BJ (cell line): ENCODE data around the gene ECSCR. TPM values are rescaled to one million over a fixed set of nuclear protein-coding genes. Genes with fewer than 3 reads are reported as not detected.
A peak's percentile ranks its signal among the peaks of the same experiment; 100 is the strongest.

ENCODE experiments used
- CTCF ChIA-PET: fragments of 350-600 bp; formaldehyde crosslinking; extraction: SDS; loops from one replicate; lab custom pipeline; 2021; ENCODE audit warnings: antibody characterized with exemption, inconsistent platforms; lab: Yijun Ruan, JAX
- POLR2A ChIA-PET: fragments of 300-600 bp; sonication (Branson Sonifier 250); formaldehyde crosslinking; extraction: SDS; loops from one replicate; lab custom pipeline; 2021; ENCODE audit warnings: antibody characterized with exemption; lab: Charles Lee
- DNase-seq: peaks from one replicate; pipeline ENCODE4 v3.0.0-alpha.2; 2011; ENCODE audit warnings: low read depth
- H3K27me3 ChIP-seq: 2 replicates; pipeline ENCODE4 v1.6.0; 2011; ENCODE audit warnings: low read length; ENCODE audit not compliant: control insufficient read depth, insufficient read depth
- H3K36me3 ChIP-seq: 2 replicates; pipeline ENCODE4 v1.5.1; 2011; ENCODE audit warnings: low read length; ENCODE audit not compliant: control insufficient read depth, insufficient read depth
- H3K4me3 ChIP-seq: 2 replicates; pipeline ENCODE4 v1.5.1; 2011; ENCODE audit warnings: low read depth, mild to moderate bottlenecking, control low read depth, low read length
- polyA plus RNA-seq: library from polyadenylated mRNA; depleted of rRNA; stranded (reverse); fragments of >200 nt; gene quantifications from 2 replicates; pipeline ENCODE4 v1.2.3, GENCODE V29; 2011
- TF ChIP-seq, protein P1 (sequence below): IDR thresholded peaks from 2 replicates; pipeline ENCODE4 v1.5.1; 2011; ENCODE audit warnings: low read depth, mild to moderate bottlenecking, control low read depth, inconsistent platforms, low read length, moderate library complexity; ENCODE audit not compliant: insufficient read depth

The ECSCR gene
- polyA plus RNA-seq, 1 experiment, result 0.38 TPM

DNA sequence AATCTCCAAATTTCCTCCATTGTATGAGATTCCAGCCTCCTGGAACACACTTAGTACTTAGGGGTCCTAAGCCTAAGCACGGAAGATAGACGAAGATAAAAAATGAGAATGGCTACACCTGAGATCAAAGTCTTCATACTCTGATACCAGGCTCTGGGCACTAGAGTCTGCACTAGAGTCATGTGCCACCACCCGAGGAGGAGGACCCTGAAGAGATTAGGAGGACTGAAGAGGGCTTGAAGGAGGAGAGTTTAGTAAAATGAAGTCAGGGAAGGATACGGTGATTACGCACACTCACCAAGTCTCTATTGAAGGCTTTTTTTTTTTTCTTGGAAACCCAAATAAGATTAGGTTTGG, 58.1 kb downstream of the ECSCR start:
- TF ChIP-seq, protein P1, sequence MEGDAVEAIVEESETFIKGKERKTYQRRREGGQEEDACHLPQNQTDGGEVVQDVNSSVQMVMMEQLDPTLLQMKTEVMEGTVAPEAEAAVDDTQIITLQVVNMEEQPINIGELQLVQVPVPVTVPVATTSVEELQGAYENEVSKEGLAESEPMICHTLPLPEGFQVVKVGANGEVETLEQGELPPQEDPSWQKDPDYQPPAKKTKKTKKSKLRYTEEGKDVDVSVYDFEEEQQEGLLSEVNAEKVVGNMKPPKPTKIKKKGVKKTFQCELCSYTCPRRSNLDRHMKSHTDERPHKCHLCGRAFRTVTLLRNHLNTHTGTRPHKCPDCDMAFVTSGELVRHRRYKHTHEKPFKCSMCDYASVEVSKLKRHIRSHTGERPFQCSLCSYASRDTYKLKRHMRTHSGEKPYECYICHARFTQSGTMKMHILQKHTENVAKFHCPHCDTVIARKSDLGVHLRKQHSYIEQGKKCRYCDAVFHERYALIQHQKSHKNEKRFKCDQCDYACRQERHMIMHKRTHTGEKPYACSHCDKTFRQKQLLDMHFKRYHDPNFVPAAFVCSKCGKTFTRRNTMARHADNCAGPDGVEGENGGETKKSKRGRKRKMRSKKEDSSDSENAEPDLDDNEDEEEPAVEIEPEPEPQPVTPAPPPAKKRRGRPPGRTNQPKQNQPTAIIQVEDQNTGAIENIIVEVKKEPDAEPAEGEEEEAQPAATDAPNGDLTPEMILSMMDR, result no peak
- ChIA-PET POLR2A (no interaction called here), CTCF (interaction anchor here (1.0 to 2.7 kb wide), 3 partner anchors 10 to 110 kb away, joined by 3 to 8 read pairs (median 4); partner anchors contain the start of gene PROB1)
- Histone ChIP-seq H3K4me3 (peak overlapping the region; percentile 64), H3K36me3 (no peaks in the 10 kb centered on the region), H3K27me3 (no peaks in the 10 kb centered on the region)
- DNase-seq, result no peak

DNA sequence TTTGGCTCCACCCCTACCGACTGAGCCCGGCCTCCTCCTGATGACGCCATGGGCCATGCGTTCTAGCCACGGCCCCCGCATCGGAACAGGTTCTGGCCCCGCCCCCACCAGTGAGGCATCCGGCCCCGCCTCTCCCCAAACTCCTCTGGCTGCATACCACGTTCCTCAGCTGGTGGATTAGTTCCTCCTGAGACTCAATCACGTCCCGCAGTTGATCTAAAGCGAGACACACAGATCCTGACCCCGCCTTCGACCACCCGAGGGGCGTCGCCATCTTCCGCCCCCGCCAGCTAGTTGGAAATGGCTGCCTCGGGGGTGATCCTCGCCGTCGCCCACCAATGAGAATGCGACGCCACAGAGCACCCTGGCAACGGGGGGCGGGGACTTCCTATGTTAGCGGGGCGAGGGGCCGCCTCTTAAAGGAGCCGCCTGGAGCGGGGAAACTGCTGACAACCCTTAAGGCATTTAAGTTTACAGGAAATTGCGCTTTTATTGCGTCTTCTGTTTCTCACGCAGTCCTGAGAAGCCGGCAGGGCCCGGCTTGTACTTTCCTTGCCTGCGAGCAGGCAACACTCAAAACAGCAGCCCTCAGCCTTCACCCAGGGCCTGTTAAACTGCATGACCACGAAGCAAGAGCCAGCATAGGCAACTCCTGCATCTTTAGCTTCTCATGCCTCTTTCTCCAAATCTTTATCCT, 58.6 kb downstream of the ECSCR start, which contains the start of gene SPATA24:
TSS of gene SPATA24 (minus strand) at position 303 of the 697 bp plus-strand sequence. CDS start at position 274, 29 bp downstream.
- TF ChIP-seq, protein P1, result no peak
- POLR2A ChIA-PET, result interaction anchor here (0.8 kb wide), 1 partner anchor 34 kb away, joined by 3 read pairs; no protein-coding TSS in a partner anchor
- peak within 1 kb of the TSS; percentile 64 for H3K4me3 ChIP-seq
- H3K36me3 ChIP-seq, result no peaks in the 10 kb centered on the region
- CTCF ChIA-PET, result interaction anchor here (0.9 to 2.7 kb wide), 5 partner anchors 9 to 110 kb away, joined by 3 to 8 read pairs (median 3); partner anchors contain the start of gene PROB1
- no peaks in the 10 kb centered on the region for H3K27me3 ChIP-seq
- peak; percentile 90 for DNase-seq

DNA sequence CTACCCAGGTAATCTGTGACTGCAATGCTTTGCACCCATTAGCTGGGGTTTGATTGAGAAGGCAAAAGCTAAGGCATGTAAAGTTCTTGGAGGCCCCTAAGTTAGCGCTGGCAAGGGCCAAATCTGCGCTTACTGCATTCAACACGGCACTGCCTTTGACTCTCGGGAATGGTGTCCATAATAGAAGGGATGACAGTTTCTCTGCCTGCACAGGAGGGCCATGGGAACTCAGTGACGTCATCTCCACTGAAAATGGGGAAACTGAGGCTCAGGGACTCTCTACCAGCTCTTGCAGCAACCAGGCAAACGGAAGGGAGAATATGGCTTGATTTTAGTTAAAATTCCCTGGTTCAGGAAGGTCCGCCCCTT, 59.1 kb downstream of the ECSCR start:
- CTCF ChIA-PET, result interaction anchor here (0.9 to 2.7 kb wide), 4 partner anchors 13 to 111 kb away, joined by 3 to 8 read pairs (median 4); no protein-coding TSS in a partner anchor
- POLR2A ChIA-PET, result interaction anchor here (0.8 kb wide), 1 partner anchor 34 kb away, joined by 3 read pairs; no protein-coding TSS in a partner anchor
- TF ChIP-seq, protein P1, result no peak
- H3K27me3 ChIP-seq, result no peaks in the 10 kb centered on the region
- DNase-seq, result no peak
- no peaks in the 10 kb centered on the region for H3K36me3 ChIP-seq
- peak overlapping the region; percentile 64 for H3K4me3 ChIP-seq

DNA sequence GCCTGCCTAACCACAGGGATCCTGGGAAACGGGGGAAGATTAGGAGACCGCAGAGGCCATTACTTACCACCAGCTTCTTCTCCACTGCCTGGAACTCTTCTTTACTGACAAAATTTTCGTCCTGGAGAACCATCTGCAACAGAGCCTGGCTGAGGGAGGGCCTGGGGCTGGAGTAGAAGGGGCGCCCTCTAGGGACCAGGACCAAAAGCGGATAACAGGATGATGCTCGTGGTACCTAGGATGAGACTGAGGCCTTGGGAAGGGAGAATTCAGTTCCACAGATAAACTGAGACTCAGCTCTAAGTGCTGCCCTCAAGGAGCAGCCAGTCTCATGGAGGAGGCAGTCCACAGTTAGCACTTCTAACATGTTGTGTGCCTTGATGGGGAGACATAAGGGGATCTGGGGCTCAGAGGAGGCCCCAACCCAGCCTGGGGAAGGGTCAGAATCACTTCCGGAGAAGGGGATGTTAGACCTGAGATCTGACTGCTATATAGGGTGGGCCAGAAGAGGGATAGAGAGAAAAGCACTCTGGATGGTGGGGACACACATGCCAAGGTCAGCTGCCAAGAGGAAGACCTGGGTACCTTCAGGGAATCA, 59.9 kb downstream of the ECSCR start:
- CTCF ChIA-PET, result interaction anchor here (0.9 to 2.7 kb wide), 5 partner anchors 12 to 112 kb away, joined by 3 to 8 read pairs (median 3); no protein-coding TSS in a partner anchor
- POLR2A ChIA-PET, result no interaction called here
- TF ChIP-seq, protein P1, result peak; percentile 45
- Histone ChIP-seq H3K4me3 (no peak overlapping the region), H3K27me3 (no peaks in the 10 kb centered on the region), H3K36me3 (no peaks in the 10 kb centered on the region)
- DNase-seq, result no peak

DNA sequence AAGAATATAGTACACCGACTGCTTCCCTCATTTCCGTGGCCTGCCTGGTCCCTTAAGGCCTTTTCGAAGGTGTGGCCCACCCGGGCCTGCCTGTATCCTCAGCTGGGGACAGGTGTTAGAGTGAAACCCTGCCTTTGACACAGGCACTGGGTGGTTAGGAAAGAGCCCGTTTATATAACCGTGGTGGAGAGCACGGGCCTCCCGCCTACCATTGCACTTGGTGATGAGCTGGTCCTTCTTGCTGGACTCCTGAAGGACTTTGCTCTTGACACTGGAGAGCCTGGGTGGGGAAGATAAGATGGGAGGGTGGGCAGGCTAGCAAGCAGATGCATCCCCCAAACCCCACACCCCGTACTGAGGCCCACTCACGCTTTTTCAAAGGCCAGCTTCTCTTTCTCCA, 61.0 kb downstream of the ECSCR start:
- no peak overlapping the region for H3K4me3 ChIP-seq
- TF ChIP-seq, protein P1, result no peak
- CTCF ChIA-PET, result interaction anchor here (0.9 to 2.7 kb wide), 3 partner anchors 10 to 113 kb away, joined by 3 to 8 read pairs (median 3); no protein-coding TSS in a partner anchor
- H3K36me3 ChIP-seq, result no peaks in the 10 kb centered on the region
- POLR2A ChIA-PET, result no interaction called here
- no peak for DNase-seq
- H3K27me3 ChIP-seq, result no peaks in the 10 kb centered on the region
